Uterus (tissue), 4 donors: Measurements from ENCODE around the gene ETV4. TPM values are rescaled to one million over a fixed set of nuclear protein-coding genes. Genes with fewer than 3 reads are reported as not detected.
A peak's percentile ranks its signal among the peaks of the same experiment; 100 is the strongest.

Source experiments
- DNase-seq, 2 donors: peaks; one replicate each; pipeline ENCODE4 v3.0.0-alpha.2; 2019 to 2020
- H3K27ac ChIP-seq, 2 donors: fragments of 200-600 bp; sonication (generic); 1 replicate in 1 of 2; 2 replicates in 1 of 2; pipeline ENCODE4 v1.5.1; 2016 to 2018
- H3K27me3 ChIP-seq, 2 donors: fragments of 200-600 bp; sonication (generic); one replicate each; pipeline ENCODE4 v1.5.1; 2018 to 2019; ENCODE audit warnings: control low read depth in 1 of 2
- H3K36me3 ChIP-seq, 2 donors: fragments of 200-600 bp; sonication (generic); one replicate each; pipeline ENCODE4 v1.5.1; 2019; ENCODE audit warnings: control low read depth in 1 of 2
- H3K4me1 ChIP-seq, 2 donors: fragments of 200-600 bp; sonication (generic); one replicate each; pipeline ENCODE4 v1.5.1; 2018 to 2019; ENCODE audit warnings: control low read depth in 1 of 2
- H3K4me3 ChIP-seq, 2 donors: fragments of 200-600 bp; sonication (generic); 1 replicate in 1 of 2; 2 replicates in 1 of 2; pipeline ENCODE4 v1.5.1; 2018 to 2019; ENCODE audit warnings: mild to moderate bottlenecking in 1 of 2
- H3K9me3 ChIP-seq, 2 donors: fragments of 200-600 bp; sonication (generic); one replicate each; pipeline ENCODE4 v1.5.1; 2019; ENCODE audit warnings: control low read depth in 1 of 2
- POLR2A ChIP-seq, 2 donors: fragments of 450-650 bp; IDR thresholded peaks; one replicate each; pipeline ENCODE4 v1.6.1; 2016; ENCODE audit warnings: antibody characterized with exemption in 2 of 2, mild to moderate bottlenecking in 1 of 2, moderate library complexity in 1 of 2
- intact Hi-C: fragments of 100-400 bp; cut with DNase I; formaldehyde crosslinking; loops from one replicate; pipeline ENCODE4 v1.15.1; 2023; ENCODE audit warnings: low total_unique reads
- total RNA-seq, 4 donors: library from RNA; depleted of rRNA in 3 of 4; stranded (reverse); fragments of >200 nt in 3 of 4; gene quantifications; one replicate each; pipeline versions ENCODE4 v1.1.0 to v1.2.4, GENCODE V29; 2014 to 2023
- TF ChIP-seq, protein P1 (sequence below), 4 experiments: fragments of 200-600 bp in 2 of 4; fragments of 450-650 bp in 2 of 4; sonication (generic) in 2 of 4; IDR thresholded peaks; one replicate each; pipeline ENCODE4 v1.5.1; 2016 to 2019; ENCODE audit warnings: antibody characterized with exemption in 4 of 4, mild to moderate bottlenecking in 2 of 4, moderate library complexity in 1 of 4
- donor health status: DM: yes; HTN: yes; CAD: no.

ETV4 gene
- total RNA-seq, 4 donors from 2014 or later = 0.51 to 2.8 (median 2.1) TPM; not detected in 1

DNA sequence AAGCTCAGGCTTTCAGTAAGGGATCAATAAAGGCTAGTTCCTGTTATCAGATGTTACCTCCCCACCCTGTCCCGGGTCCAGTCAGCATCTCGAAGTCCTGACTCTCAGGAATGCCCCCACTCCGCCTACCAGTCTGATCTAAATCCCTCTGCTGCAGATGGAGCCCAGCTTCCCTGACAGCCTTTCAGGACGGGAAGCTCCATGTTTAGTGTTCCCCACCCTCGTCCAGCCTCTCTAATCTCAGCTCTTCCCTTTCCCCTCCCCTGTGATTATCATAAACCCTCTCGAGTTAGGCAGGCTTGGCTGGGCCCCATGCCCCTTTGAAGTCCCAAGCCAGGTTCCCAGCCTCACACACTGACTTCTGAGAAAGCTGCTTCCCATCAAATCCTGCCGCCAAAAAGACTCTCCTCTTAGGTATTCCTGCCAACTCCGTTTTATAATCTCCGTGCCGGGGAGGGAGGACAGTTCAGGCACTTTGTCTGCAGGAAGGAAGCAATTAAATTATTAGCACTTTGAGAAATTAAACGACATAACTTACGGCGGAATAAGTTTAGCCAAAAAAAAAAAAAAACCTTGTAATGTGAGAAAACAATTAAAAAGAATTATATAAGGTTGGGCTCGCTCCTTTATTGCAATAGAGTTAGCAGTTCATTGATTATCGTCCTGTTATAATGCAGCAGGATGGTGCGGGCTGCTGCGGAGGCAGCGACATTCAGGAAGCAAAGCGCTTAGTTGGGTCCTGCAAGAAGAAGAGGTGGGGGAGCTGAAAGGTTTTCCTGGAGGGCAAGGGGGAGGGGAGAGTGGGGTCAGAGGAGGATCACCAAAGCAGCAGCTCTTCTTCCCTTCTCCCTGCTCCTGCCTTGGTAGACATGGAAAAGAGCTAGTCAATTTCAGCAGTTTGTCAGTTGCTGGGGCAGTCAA, 16.8 kb upstream of the ETV4 start:
- TF ChIP-seq, protein P1, sequence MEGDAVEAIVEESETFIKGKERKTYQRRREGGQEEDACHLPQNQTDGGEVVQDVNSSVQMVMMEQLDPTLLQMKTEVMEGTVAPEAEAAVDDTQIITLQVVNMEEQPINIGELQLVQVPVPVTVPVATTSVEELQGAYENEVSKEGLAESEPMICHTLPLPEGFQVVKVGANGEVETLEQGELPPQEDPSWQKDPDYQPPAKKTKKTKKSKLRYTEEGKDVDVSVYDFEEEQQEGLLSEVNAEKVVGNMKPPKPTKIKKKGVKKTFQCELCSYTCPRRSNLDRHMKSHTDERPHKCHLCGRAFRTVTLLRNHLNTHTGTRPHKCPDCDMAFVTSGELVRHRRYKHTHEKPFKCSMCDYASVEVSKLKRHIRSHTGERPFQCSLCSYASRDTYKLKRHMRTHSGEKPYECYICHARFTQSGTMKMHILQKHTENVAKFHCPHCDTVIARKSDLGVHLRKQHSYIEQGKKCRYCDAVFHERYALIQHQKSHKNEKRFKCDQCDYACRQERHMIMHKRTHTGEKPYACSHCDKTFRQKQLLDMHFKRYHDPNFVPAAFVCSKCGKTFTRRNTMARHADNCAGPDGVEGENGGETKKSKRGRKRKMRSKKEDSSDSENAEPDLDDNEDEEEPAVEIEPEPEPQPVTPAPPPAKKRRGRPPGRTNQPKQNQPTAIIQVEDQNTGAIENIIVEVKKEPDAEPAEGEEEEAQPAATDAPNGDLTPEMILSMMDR (IDR thresholded peaks at IDR 0.05) = no peak
- TF ChIP-seq POLR2A (IDR thresholded peaks at IDR 0.05) = no peak
- no peak overlapping the region for H3K27ac ChIP-seq
- H3K27me3 ChIP-seq = no peaks in the 10 kb centered on the region
- H3K4me1 ChIP-seq = no peaks in the 10 kb centered on the region
- H3K4me3 ChIP-seq = no peak overlapping the region
- no peaks in the 10 kb centered on the region for H3K9me3 ChIP-seq
- H3K36me3 ChIP-seq = no peaks in the 10 kb centered on the region
- intact Hi-C loops = no loop called here
- peak; percentile 56 to 75 for DNase-seq

DNA sequence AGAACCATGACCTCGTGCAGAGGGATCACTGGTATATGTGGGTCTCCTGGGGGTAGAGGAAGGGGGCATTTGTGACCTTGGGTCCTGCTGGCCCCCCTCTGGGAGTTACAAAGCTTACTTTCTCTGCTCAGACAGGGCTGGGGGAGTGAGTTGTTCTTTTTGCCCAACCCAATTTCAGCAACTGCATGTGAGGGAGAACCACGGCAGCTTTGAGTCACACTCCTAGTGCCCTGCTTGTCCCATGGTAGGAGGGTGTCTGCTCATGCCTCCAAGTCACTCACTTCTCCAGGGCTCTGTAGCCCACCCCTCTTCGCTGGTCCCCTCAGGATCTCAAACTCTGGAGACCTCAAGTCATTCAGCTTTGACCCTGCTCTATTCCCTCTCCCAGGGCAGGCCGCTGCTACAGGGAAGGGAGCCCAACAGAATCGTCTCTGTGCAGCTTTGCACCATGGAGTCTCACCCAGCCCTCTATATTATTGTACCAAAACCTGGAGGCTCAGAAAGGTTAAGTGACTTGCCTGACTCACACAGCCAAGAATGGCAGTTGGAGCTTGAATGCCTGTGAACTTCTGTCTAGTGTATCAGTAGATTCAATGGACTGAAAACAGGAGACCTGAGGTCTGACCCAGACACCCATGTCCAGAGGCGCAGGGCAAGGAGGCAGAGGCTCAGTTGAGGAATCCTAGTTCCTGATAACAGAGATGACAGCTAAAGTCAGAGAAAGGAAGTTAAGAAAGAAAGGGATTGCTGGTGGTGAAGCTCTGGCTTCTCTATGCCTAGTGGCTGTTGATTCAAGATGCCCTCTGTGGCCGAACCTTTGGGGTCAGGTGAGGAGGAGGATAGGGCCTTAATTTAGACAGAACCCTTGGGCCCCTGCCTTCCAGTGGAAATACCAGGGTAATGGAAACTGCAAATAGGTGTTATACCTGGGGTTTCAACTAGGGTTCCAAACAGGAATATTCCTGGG, 14.6 kb upstream of the ETV4 start:
- H3K4me1 ChIP-seq = no peaks in the 10 kb centered on the region
- DNase-seq = no peak
- no peaks in the 10 kb centered on the region for H3K36me3 ChIP-seq
- H3K27me3 ChIP-seq = no peaks in the 10 kb centered on the region
- H3K9me3 ChIP-seq = no peaks in the 10 kb centered on the region
- intact Hi-C loops = no loop called here
- H3K27ac ChIP-seq = no peak overlapping the region
- no peak for TF ChIP-seq POLR2A (IDR thresholded peaks at IDR 0.05)
- TF ChIP-seq, protein P1 (IDR thresholded peaks at IDR 0.05) = no peak
- H3K4me3 ChIP-seq = no peak overlapping the region

DNA sequence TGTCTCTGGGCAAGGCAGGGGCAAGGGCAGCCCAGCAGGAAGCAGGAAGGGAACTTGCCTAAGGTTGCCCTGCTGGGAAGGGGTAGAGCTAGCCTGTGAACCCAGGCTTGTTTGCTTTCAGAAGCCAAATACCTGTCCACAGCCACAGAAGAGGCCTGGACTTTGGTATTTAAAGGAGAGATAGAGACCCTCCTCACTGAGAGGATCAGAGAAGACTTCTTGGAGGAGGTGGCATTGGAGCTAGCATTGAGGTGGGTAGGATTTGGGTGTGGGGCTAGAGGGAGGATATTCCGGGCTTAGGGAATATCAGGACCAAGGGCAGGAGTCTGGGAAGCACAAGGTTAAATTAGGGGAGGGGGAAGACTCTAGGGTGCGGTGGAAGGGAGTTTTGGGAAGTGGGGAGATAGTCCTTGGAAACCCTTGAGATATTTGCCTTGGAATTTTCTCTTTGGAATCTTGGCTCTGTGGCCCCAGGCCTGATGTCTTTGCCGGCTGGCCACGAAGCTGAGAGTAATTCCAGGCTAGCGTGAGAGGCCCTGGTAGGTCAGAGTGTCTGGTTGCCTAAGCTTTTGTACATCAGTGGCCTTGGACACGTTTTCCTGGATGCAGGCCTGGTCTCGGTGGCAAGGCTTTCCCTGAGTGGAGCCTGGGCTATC, 13.1 kb upstream of the ETV4 start:
- TF ChIP-seq, protein P1 (IDR thresholded peaks at IDR 0.05) = no peak
- H3K4me1 ChIP-seq = no peaks in the 10 kb centered on the region
- no peaks in the 10 kb centered on the region for H3K27me3 ChIP-seq
- no peaks in the 10 kb centered on the region for H3K9me3 ChIP-seq
- DNase-seq = no peak
- intact Hi-C loops = no loop called here
- no peaks in the 10 kb centered on the region for H3K36me3 ChIP-seq
- H3K4me3 ChIP-seq = no peak overlapping the region
- no peak overlapping the region for H3K27ac ChIP-seq

GRCh38 chr17:43558805-43559160, 12.6 kb upstream of the ETV4 start:
- intact Hi-C loops = no loop called here
- TF ChIP-seq, protein P1 (IDR thresholded peaks at IDR 0.05) = no peak
- TF ChIP-seq POLR2A (IDR thresholded peaks at IDR 0.05) = no peak

More at GRCh38 chr17:43558805-43559160, 12.6 kb upstream of the ETV4 start:
- Histone ChIP-seq H3K36me3 (no peaks in the 10 kb centered on the region), H3K27ac (no peak overlapping the region), H3K9me3 (no peaks in the 10 kb centered on the region), H3K4me3 (no peak overlapping the region), H3K4me1 (no peaks in the 10 kb centered on the region), H3K27me3 (no peaks in the 10 kb centered on the region)
- no peak for DNase-seq
